Measurements from ENCODE around the gene ADAMTS6.

DNA sequence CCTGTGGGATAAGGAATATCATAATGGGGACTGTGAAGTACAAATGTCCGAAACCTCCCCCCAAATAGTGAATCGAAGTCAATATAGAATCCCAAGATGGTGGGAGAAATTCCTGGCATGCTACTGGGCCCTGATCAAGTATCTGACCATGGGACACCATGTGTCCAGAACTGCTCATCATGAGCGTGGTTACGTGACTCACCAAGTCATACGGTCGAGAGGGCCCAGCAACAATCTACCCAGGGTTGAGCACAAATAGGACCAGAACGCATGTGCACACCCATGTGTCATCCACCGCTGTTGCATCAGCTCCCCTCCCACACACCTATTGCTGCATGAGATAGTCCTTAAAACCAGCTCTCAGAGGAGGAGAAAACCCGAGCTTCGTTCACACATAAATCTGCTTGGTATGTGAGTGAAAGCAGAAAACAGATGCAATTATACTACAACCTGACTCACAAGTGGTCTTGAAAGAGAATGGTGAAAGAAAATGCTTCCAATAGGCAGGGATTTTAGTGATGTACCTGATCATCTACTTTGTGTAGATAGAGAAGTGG, 359.8 kb downstream of the ADAMTS6 start:
- TF ChIP-seq, protein P1, sequence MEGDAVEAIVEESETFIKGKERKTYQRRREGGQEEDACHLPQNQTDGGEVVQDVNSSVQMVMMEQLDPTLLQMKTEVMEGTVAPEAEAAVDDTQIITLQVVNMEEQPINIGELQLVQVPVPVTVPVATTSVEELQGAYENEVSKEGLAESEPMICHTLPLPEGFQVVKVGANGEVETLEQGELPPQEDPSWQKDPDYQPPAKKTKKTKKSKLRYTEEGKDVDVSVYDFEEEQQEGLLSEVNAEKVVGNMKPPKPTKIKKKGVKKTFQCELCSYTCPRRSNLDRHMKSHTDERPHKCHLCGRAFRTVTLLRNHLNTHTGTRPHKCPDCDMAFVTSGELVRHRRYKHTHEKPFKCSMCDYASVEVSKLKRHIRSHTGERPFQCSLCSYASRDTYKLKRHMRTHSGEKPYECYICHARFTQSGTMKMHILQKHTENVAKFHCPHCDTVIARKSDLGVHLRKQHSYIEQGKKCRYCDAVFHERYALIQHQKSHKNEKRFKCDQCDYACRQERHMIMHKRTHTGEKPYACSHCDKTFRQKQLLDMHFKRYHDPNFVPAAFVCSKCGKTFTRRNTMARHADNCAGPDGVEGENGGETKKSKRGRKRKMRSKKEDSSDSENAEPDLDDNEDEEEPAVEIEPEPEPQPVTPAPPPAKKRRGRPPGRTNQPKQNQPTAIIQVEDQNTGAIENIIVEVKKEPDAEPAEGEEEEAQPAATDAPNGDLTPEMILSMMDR (IDR thresholded peaks at IDR 0.05; ENCODE audit: borderline replicate concordance, extremely low read depth, low read length, poor library complexity, severe bottlenecking), result no peak
- TF ChIP-seq EZH2 (IDR thresholded peaks at IDR 0.05; ENCODE audit: borderline replicate concordance, low read depth, low read length, severe bottlenecking), result no peak
